ENCODE results near the gene SHISA7.

The SHISA7 gene

DNA sequence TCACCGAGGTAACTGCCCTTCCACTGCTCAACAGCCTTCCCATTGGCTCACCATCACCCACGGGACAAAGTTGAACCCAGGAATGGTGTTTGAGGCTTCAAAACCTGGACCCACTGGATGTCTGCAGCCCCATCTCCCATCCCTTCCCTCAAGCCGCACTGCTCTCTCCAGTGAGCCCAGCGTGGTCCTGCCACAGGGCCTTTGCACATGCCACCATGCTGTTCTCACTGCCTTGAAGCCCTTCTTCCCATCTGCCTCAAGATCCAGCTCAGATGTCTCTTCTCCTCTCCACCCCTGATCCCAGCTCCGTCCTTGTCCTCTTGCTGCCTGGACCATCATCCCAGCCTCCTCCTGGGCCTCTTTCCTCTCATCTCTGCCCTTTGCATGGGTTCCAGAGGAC is 4.0 kb downstream of the SHISA7 start:
- TF ChIP-seq, protein P1, sequence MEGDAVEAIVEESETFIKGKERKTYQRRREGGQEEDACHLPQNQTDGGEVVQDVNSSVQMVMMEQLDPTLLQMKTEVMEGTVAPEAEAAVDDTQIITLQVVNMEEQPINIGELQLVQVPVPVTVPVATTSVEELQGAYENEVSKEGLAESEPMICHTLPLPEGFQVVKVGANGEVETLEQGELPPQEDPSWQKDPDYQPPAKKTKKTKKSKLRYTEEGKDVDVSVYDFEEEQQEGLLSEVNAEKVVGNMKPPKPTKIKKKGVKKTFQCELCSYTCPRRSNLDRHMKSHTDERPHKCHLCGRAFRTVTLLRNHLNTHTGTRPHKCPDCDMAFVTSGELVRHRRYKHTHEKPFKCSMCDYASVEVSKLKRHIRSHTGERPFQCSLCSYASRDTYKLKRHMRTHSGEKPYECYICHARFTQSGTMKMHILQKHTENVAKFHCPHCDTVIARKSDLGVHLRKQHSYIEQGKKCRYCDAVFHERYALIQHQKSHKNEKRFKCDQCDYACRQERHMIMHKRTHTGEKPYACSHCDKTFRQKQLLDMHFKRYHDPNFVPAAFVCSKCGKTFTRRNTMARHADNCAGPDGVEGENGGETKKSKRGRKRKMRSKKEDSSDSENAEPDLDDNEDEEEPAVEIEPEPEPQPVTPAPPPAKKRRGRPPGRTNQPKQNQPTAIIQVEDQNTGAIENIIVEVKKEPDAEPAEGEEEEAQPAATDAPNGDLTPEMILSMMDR (IDR thresholded peaks at IDR 0.05; ENCODE audit: borderline replicate concordance, control extremely low read depth, extremely low read depth, insufficient read depth, missing control alignments), result no peak
- in situ Hi-C loops (cut with MboI; ENCODE audit: low sequenced_read_pairs, unreplicated experiment), result no loop called here
- no peak for DNase-seq (ENCODE audit: low spot score)

DNA sequence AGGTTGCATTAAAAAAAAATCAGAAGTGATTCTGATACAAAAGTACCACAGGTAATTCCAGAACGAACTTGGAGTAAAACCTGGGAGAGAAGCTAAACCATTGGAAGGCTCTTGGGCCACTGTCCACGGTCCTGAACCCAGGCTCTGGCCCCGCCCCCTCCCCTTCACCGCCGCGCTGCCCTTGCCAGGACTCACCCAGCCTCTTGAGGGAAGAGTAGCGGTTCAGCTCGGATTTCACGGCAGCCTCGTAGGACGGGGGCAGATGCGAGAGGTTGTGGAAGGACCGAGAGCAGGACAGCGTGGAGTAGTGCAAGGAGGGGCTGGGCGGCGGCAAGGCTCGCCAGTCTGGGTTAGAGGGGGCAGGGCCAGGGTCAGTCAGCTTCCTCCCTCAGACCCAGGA is 5.7 kb downstream of the SHISA7 start:
- no peak for DNase-seq (ENCODE audit: low spot score)
- in situ Hi-C loops (cut with MboI; ENCODE audit: low sequenced_read_pairs, unreplicated experiment), result no loop called here
- TF ChIP-seq, protein P1 (IDR thresholded peaks at IDR 0.05; ENCODE audit: borderline replicate concordance, control extremely low read depth, extremely low read depth, insufficient read depth, missing control alignments), result no peak

DNA sequence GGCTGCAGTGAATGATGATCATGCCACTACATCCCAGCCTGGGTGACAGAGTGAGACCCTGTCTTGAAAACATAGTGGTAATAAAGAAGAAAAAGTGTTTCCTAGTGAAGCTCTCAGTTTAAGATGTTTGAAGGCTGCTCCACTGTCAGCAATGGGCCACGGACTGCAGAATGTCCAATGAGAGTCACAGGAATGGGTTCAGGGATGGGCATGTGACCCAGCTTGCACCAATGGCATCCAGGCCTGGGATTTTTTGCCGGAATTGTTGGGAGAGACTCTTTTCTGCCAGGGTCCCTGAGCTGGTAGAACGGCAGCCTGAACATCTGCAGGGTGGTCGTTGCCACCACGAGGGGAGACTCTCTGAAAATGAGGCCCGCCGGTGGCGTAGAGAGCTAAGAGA is 6.3 kb downstream of the SHISA7 start:
- in situ Hi-C loops (cut with MboI; ENCODE audit: low sequenced_read_pairs, unreplicated experiment), result no loop called here
- no peak for DNase-seq (ENCODE audit: low spot score)
- TF ChIP-seq, protein P1 (IDR thresholded peaks at IDR 0.05; ENCODE audit: borderline replicate concordance, control extremely low read depth, extremely low read depth, insufficient read depth, missing control alignments), result no peak

DNA sequence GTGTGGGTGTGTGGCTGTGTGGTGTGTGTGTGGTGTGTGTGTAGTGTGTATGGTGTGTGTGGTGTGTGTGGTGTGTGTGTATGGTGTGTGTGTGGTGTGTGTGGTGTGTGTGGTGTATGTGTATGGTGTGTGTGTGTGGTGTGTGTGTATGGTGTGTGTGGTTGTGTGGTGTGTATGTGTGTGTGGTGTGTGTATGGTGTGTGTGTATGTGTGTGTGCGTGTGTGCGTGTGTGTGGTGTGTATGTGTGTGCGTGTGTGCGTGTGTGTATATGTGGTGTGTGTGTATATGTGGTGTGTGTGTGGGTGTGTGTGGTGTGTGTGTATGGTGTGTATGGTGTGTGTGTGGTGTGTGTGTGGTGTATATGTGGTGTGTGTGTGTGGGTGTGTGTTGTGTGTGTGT is 8.1 kb downstream of the SHISA7 start:
- no peak for DNase-seq (ENCODE audit: low spot score)
- in situ Hi-C loops (cut with MboI; ENCODE audit: low sequenced_read_pairs, unreplicated experiment), result no loop called here
- TF ChIP-seq, protein P1 (IDR thresholded peaks at IDR 0.05; ENCODE audit: borderline replicate concordance, control extremely low read depth, extremely low read depth, insufficient read depth, missing control alignments), result no peak

DNA sequence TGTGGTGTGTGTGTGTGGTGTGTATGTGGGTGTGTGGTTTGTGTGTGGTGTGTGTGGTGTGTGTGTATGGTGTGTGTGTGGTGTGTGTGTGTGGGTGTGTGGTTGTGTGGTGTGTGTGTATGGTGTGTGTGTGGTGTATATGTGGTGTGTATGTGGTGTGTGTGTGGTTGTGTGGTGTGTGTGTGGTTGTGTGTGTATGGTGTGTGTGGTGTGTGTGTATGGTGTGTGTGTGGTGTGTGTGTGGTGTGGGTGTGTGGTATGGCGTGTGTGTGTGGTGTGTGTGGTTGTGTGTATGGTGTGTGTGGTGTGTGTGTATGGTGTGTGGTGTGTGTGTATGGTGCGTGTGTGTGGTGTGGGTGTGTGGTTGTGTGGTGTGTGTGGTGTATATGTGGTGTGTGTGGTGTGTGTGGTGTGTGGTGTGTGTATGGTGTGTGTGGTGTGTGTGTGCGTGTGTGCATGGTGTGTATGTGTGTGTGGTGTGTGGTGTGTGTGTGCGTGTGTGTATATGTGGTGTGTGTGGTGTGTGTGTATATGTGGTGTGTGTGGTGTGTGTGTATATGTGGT is 8.7 kb downstream of the SHISA7 start:
- DNase-seq (ENCODE audit: low spot score), result no peak
- TF ChIP-seq, protein P1 (IDR thresholded peaks at IDR 0.05; ENCODE audit: borderline replicate concordance, control extremely low read depth, extremely low read depth, insufficient read depth, missing control alignments), result no peak
- in situ Hi-C loops (cut with MboI; ENCODE audit: low sequenced_read_pairs, unreplicated experiment), result no loop called here

DNA sequence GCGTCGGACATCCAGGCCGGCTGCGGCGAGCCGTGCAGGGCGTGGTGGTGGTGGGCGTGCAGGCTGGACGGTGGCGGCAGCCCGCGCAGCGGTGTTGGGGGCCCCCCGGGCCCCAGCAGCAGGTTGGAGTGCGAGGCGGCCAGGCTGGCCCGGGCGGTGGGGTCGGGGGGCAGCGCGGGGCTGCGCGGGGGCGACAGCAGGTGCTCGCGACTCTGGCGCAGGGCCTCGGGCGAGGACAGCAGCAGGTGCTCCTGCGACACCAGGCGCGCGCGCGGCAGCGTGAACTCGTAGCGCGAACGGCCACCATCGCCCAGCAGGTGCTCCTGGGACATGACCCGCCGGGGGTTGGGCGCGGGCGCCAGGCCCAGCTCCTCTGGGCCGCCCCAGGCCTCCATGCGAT is 9.8 kb downstream of the SHISA7 start:
- no peak for DNase-seq (ENCODE audit: low spot score)
- TF ChIP-seq, protein P1 (IDR thresholded peaks at IDR 0.05; ENCODE audit: borderline replicate concordance, control extremely low read depth, extremely low read depth, insufficient read depth, missing control alignments), result no peak
- in situ Hi-C loops (cut with MboI; ENCODE audit: low sequenced_read_pairs, unreplicated experiment), result no loop called here

Measured in GM13976 (cell line).